ENCODE data around the gene BCAP31.

DNA sequence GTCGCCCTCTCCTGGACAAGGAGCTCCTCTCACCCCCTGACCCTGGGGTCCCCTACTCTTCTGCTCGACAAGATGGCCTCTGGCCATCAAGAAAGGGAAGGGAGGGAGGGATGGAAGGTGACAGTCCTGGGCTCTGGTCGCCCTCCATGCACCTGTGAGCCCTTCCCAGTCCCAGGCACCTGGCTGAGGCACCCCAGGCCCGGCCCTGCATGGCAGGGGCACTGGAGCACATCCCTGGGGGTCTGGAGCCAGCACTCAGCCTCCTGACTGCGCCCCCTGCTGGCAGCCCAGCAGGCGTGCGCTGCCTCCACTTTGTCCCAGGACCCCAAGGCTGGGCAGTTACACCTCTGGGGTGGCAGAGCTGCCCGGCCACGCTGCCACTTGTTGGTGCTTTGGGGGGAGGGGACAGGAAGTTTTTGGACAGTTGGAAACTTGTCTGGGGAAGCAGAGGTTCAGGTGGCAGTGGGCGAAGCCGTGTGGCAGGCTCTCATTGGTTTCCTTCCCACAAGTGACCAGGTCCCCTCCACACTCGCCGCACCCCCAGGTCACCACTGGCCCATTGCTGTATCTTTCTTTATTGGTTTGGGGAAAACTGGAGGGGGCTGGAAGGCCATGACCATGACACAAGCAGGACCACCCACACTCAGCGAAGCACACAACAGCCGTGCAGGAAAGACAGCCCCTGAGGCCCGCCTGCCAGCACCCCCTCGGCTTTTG, 54.9 kb downstream of the BCAP31 start:
- TF ChIP-seq POLR2AphosphoS5 (IDR thresholded peaks at IDR 0.05; ENCODE audit: low read depth, low read length) (no peak), TAF1 (IDR thresholded peaks at IDR 0.05; ENCODE audit: borderline replicate concordance, low read depth, low read length) (no peak), POLR2A (IDR thresholded peaks at IDR 0.05; ENCODE audit: low read depth, low read length) (no peak)
